Sigmoid colon (tissue), 7 donors: ENCODE results near the gene RPTOR. TPM values are rescaled to one million over a fixed set of nuclear protein-coding genes. Genes with fewer than 3 reads are reported as not detected.
A peak's percentile ranks its signal among the peaks of the same experiment; 100 is the strongest.

ENCODE experiments used
- DNase-seq: peaks from one replicate; pipeline ENCODE4 v3.0.0-alpha.2; 2019
- H3K27ac ChIP-seq, 4 donors: fragments of 200-600 bp; sonication (generic); one replicate each; pipeline ENCODE4 v1.5.1; 2016 to 2019; ENCODE audit warnings: mild to moderate bottlenecking in 1 of 4
- H3K27me3 ChIP-seq, 3 donors: fragments of 200-600 bp; sonication (generic); one replicate each; pipeline ENCODE4 v1.5.1; 2019; ENCODE audit warnings: mild to moderate bottlenecking in 1 of 3
- H3K36me3 ChIP-seq, 4 donors: fragments of 200-600 bp; sonication (generic); one replicate each; pipeline ENCODE4 v1.5.1; 2016 to 2019
- H3K4me1 ChIP-seq, 4 donors: fragments of 200-600 bp; sonication (generic); one replicate each; pipeline ENCODE4 v1.5.1; 2017 to 2019
- H3K4me3 ChIP-seq, 4 donors: fragments of 200-600 bp; sonication (generic); one replicate each; pipeline ENCODE4 v1.5.1; 2017 to 2019; ENCODE audit warnings: mild to moderate bottlenecking in 2 of 4, moderate library complexity in 1 of 4
- H3K9me3 ChIP-seq, 4 donors: fragments of 200-600 bp in 3 of 4; sonication (generic) in 3 of 4; one replicate each; pipeline versions ENCODE4 v1.5.1 to v1.6.1; 2013 to 2019
- EP300 ChIP-seq, 4 donors: sonication (generic); formaldehyde crosslinking; IDR thresholded peaks; one replicate each; pipeline ENCODE4 v1.6.1; 2017; ENCODE audit warnings: antibody characterized with exemption in 4 of 4
- POLR2A ChIP-seq, 2 donors: fragments of 450-650 bp; IDR thresholded peaks; one replicate each; pipeline ENCODE4 v1.6.1; 2016; ENCODE audit warnings: antibody characterized with exemption in 2 of 2, mild to moderate bottlenecking in 2 of 2, moderate library complexity in 2 of 2
- POLR2AphosphoS5 ChIP-seq, 4 donors: sonication (generic); formaldehyde crosslinking; IDR thresholded peaks; one replicate each; pipeline ENCODE4 v1.6.1; 2017; ENCODE audit warnings: antibody characterized with exemption in 4 of 4
- WGBS, 2 donors: extraction: QIAGEN DNeasy Blood & Tissue Kit; methylation state at CpG; one replicate each; pipeline ENCODE4 v1.1.7; 2013; 5-methylcytosine and 5-hydroxymethylcytosine counted together
- intact Hi-C: fragments of 100-400 bp; cut with DNase I; formaldehyde crosslinking; loops from one replicate; pipeline ENCODE4 v1.15.1; 2023
- polyA plus RNA-seq, 3 donors: library from polyadenylated mRNA; stranded (reverse); fragments of 200-250 nt; gene quantifications; one replicate each; pipeline ENCODE4 v1.2.3, GENCODE V29; 2013
- total RNA-seq, 4 donors: library from RNA; depleted of rRNA; stranded (reverse); fragments of >200 nt; gene quantifications; one replicate each; pipeline ENCODE4 v1.1.0, GENCODE V29; 2016
- TF ChIP-seq, protein P1 (sequence below), 4 experiments: fragments of 450-650 bp in 3 of 4; fragments of 200-600 bp in 1 of 4; IDR thresholded peaks; one replicate each; pipeline ENCODE4 v1.5.1; 2016 to 2019; ENCODE audit warnings: antibody characterized with exemption in 4 of 4, mild to moderate bottlenecking in 3 of 4, moderate library complexity in 2 of 4
- donor health status: healthy with polysubstance abuse.
- donor health status: Bipolar disorder and iron deficiency.
- donor health status: healthy.

The RPTOR gene
- total and polyA plus RNA-seq, 7 donors = 3.7 to 68.7 (median 22.9) TPM

DNA sequence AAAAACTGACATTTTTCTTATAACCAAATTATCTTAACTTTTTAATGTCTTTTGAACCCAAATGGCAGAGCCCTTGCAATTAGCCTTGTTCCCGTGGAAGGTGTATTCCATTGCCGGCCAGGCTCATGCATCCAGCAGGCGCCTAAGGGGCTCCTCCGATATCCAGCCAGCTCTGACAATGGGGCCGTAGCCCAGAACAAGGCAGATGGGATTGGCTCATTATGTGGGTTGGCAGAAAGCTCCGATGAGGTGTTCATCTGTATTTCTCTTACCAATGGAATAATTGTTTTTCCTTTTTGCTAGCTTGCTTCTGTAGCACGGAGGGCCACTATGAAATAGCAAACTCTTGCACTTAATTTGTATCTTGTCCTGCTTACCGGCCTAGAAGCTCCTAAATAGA is 238.8 kb downstream of the RPTOR start:
- Histone ChIP-seq H3K27me3 (no peaks in the 10 kb centered on the region), H3K9me3 (no peaks in the 10 kb centered on the region), H3K4me3 (no peak overlapping the region), H3K27ac (peak overlapping the region in 3 of 4 donors; percentile 66 to 79 (median 72)), H3K36me3 (no peaks in the 10 kb centered on the region), H3K4me1 (peaks cover 0 to 54% (median 36%) of the 10 kb centered on the region in 4 donors)
- TF ChIP-seq EP300 (IDR thresholded peaks at IDR 0.05) = no peak
- TF ChIP-seq, protein P1, sequence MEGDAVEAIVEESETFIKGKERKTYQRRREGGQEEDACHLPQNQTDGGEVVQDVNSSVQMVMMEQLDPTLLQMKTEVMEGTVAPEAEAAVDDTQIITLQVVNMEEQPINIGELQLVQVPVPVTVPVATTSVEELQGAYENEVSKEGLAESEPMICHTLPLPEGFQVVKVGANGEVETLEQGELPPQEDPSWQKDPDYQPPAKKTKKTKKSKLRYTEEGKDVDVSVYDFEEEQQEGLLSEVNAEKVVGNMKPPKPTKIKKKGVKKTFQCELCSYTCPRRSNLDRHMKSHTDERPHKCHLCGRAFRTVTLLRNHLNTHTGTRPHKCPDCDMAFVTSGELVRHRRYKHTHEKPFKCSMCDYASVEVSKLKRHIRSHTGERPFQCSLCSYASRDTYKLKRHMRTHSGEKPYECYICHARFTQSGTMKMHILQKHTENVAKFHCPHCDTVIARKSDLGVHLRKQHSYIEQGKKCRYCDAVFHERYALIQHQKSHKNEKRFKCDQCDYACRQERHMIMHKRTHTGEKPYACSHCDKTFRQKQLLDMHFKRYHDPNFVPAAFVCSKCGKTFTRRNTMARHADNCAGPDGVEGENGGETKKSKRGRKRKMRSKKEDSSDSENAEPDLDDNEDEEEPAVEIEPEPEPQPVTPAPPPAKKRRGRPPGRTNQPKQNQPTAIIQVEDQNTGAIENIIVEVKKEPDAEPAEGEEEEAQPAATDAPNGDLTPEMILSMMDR (IDR thresholded peaks at IDR 0.05) = no peak
- TF ChIP-seq POLR2A (IDR thresholded peaks at IDR 0.05) = no peak
- TF ChIP-seq POLR2AphosphoS5 (IDR thresholded peaks at IDR 0.05) = no peak
- intact Hi-C loops = no loop called here
- DNase-seq = peak; percentile 64
- 84 to 92% methylated on average over 8 of the region's 8 CpGs for WGBS, 2 donors

DNA sequence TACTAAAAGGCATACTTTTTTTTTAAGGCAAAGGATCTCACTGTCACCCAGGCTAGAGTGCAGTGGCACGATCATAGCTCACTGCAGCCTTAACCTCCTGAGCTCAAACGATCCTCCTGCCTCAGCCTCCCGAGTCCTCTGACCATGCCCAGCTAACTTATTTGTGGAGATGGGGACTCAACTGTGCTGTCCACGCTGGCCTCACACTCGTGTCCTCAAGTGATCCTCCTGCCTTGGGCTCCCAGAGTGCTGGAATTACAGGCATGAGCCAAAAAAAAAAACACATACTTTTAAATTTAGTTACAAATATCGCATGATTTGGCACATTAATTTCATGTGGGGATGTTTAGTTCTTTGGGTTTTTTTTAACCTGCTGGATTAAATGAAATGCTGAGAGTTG is 239.3 kb downstream of the RPTOR start:
- no peak overlapping the region for H3K4me3 ChIP-seq
- intact Hi-C loops = no loop called here
- H3K36me3 ChIP-seq = no peaks in the 10 kb centered on the region
- H3K27ac ChIP-seq = peak overlapping the region in 3 of 4 donors; percentile 66 to 79 (median 72)
- 83 to 91% methylated on average over 6 of the region's 6 CpGs for WGBS, 2 donors
- no peaks in the 10 kb centered on the region for H3K9me3 ChIP-seq
- H3K4me1 ChIP-seq = peaks cover 0 to 54% (median 36%) of the 10 kb centered on the region in 4 donors
- TF ChIP-seq POLR2A (IDR thresholded peaks at IDR 0.05) (no peak), EP300 (IDR thresholded peaks at IDR 0.05) (no peak), POLR2AphosphoS5 (IDR thresholded peaks at IDR 0.05) (no peak)
- TF ChIP-seq, protein P1 (IDR thresholded peaks at IDR 0.05) = no peak
- H3K27me3 ChIP-seq = no peaks in the 10 kb centered on the region
- peak; percentile 66 for DNase-seq

- H3K4me3 ChIP-seq = no peak overlapping the region
- no peaks in the 10 kb centered on the region for H3K9me3 ChIP-seq
- no peaks in the 10 kb centered on the region for H3K27me3 ChIP-seq
- H3K36me3 ChIP-seq = no peaks in the 10 kb centered on the region
- H3K4me1 ChIP-seq = peaks cover 0 to 59% (median 32%) of the 10 kb centered on the region in 4 donors
- peak overlapping the region in 1 of 4 donors; percentile 79 for H3K27ac ChIP-seq
- WGBS, 2 donors = 89 to 95% methylated on average over 19 of the region's 19 CpGs
- peak; percentile 36 for DNase-seq
- intact Hi-C loops = loop anchor here (5.0 kb wide), 1 partner anchor 72 kb away; no protein-coding TSS in a partner anchor
- TF ChIP-seq POLR2AphosphoS5 (IDR thresholded peaks at IDR 0.05) (no peak), POLR2A (IDR thresholded peaks at IDR 0.05) (no peak), EP300 (IDR thresholded peaks at IDR 0.05) (no peak)
- TF ChIP-seq, protein P1 (IDR thresholded peaks at IDR 0.05) = no peak
These were observed 241.0 kb downstream of the RPTOR start for GRCh38 chr17:80785477-80786178.

DNA sequence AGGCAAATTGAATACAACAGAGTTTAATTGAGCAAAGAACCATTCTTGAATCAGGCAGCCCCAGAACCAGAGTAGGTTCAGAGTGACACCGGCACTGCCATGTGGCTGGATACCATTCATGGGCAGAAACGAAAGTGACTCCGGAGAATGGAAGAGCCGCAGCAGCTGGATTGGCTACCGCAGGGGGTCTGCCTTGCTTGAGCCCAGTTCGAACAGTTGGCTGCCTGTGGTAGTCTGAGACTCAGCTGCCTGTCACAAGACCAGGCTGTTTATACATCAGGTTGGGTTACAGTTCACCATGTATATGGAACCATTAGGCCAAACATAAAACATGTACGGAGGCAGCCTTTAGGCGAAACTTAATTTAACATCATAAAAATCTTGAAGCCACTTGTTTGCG is 241.8 kb downstream of the RPTOR start:
- intact Hi-C loops = loop anchor here (5.0 kb wide), 1 partner anchor 71 kb away; no protein-coding TSS in a partner anchor
- DNase-seq = no peak
- WGBS, 2 donors = 97 to 98% methylated on average over 9 of the region's 9 CpGs
- Histone ChIP-seq H3K4me1 (peaks cover 0 to 61% (median 39%) of the 10 kb centered on the region in 4 donors), H3K9me3 (no peaks in the 10 kb centered on the region), H3K27me3 (no peaks in the 10 kb centered on the region), H3K4me3 (no peak overlapping the region), H3K27ac (no peak overlapping the region), H3K36me3 (no peaks in the 10 kb centered on the region)
- no peak for TF ChIP-seq POLR2A (IDR thresholded peaks at IDR 0.05)
- TF ChIP-seq, protein P1 (IDR thresholded peaks at IDR 0.05) = no peak
- no peak for TF ChIP-seq POLR2AphosphoS5 (IDR thresholded peaks at IDR 0.05)
- no peak for TF ChIP-seq EP300 (IDR thresholded peaks at IDR 0.05)
